Measurements from ENCODE around the gene DYSF. TPM values are rescaled to one million over a fixed set of nuclear protein-coding genes. Genes with fewer than 3 reads are reported as not detected.

Gene DYSF
- total RNA-seq, 1 donor from 2014 or later, result 72.0 TPM

DNA sequence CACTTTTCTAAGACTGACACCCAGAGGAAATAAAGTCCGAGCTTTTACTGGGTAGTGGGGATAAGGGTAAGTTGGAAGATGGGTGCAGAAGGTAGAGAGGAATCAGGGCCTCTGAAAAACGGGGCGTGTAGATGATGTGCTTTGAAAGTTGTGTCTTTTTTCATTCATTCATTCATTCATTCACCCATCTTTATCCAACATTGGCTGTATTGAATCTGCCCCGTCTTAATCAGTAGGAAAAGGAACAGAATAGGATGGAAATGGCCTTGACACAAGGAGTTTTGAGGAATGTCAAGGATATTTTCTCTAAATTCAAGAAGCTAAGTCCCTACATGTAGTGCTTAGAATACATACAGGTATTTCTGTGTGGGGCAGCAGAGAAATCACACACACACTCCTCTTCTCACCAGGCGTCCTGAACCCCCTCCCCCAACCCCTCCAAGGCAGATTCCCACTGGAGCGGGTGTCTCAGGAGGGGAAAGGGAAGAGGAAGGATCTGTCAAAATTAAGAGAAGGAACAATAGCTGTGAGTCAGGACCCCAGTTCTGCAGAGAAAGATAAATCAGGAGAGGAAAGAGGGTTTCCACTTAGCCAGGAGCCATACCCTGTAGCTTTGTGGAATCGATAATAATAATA lies 13.9 kb downstream of the DYSF start:
- TF ChIP-seq, protein P1, sequence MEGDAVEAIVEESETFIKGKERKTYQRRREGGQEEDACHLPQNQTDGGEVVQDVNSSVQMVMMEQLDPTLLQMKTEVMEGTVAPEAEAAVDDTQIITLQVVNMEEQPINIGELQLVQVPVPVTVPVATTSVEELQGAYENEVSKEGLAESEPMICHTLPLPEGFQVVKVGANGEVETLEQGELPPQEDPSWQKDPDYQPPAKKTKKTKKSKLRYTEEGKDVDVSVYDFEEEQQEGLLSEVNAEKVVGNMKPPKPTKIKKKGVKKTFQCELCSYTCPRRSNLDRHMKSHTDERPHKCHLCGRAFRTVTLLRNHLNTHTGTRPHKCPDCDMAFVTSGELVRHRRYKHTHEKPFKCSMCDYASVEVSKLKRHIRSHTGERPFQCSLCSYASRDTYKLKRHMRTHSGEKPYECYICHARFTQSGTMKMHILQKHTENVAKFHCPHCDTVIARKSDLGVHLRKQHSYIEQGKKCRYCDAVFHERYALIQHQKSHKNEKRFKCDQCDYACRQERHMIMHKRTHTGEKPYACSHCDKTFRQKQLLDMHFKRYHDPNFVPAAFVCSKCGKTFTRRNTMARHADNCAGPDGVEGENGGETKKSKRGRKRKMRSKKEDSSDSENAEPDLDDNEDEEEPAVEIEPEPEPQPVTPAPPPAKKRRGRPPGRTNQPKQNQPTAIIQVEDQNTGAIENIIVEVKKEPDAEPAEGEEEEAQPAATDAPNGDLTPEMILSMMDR (IDR thresholded peaks at IDR 0.05), result no peak
- Mint-ChIP-seq H3K9me3 (ENCODE audit: unreplicated experiment) (no peaks in the 10 kb centered on the region), H3K27me3 (ENCODE audit: unreplicated experiment) (no peaks in the 10 kb centered on the region), H3K4me3 (ENCODE audit: unreplicated experiment) (no peak overlapping the region), H3K27ac (ENCODE audit: unreplicated experiment) (peak overlapping the region; percentile 81), H3K36me3 (ENCODE audit: unreplicated experiment) (no peaks in the 10 kb centered on the region), H3K4me1 (ENCODE audit: unreplicated experiment) (peaks cover 53% of the 10 kb centered on the region)
- no peak for DNase-seq (ENCODE audit: extremely low spot score, unreplicated experiment)

DNA sequence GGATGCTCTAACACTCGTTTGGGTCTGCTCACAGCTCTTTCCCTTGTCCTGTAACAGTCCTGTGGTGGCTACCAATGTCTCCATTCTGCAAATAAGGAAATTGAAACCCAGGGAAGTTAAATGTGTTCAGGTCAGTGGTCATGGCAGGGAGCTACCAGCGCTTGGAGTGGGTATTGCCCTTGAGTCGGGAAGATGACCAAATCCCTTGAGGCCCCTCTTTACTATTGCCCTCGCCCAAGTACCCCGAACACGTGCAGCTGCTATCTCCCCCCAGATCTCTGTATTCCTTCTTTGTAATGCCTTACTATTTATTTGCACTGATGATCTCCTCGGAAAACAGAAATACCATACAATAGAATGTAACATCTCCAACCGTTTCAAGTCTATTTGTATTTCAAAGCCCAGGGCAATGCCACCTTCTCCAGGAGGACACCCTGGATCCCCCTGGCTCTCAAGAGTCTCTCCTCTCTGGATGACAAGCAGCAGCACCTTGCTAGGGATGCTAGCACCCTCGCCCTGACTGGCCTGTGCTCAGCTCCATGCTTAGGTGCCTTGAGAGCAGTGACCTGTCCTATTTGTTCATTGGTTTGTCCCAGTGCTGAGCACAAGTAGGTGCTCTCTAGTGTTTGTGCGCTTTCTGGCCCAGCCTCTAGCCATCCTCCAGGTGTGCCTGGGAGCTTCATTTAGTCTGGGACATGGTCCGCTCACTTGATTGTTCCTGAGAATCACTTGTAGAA lies 15.1 kb downstream of the DYSF start:
- TF ChIP-seq, protein P1 (IDR thresholded peaks at IDR 0.05), result no peak
- H3K27ac Mint-ChIP-seq (ENCODE audit: unreplicated experiment), result no peak overlapping the region
- H3K9me3 Mint-ChIP-seq (ENCODE audit: unreplicated experiment), result no peaks in the 10 kb centered on the region
- H3K4me1 Mint-ChIP-seq (ENCODE audit: unreplicated experiment), result peaks cover 61% of the 10 kb centered on the region
- peaks cover 3% of the 10 kb centered on the region for H3K36me3 Mint-ChIP-seq (ENCODE audit: unreplicated experiment)
- no peak for DNase-seq (ENCODE audit: extremely low spot score, unreplicated experiment)
- no peaks in the 10 kb centered on the region for H3K27me3 Mint-ChIP-seq (ENCODE audit: unreplicated experiment)
- no peak overlapping the region for H3K4me3 Mint-ChIP-seq (ENCODE audit: unreplicated experiment)

DNA sequence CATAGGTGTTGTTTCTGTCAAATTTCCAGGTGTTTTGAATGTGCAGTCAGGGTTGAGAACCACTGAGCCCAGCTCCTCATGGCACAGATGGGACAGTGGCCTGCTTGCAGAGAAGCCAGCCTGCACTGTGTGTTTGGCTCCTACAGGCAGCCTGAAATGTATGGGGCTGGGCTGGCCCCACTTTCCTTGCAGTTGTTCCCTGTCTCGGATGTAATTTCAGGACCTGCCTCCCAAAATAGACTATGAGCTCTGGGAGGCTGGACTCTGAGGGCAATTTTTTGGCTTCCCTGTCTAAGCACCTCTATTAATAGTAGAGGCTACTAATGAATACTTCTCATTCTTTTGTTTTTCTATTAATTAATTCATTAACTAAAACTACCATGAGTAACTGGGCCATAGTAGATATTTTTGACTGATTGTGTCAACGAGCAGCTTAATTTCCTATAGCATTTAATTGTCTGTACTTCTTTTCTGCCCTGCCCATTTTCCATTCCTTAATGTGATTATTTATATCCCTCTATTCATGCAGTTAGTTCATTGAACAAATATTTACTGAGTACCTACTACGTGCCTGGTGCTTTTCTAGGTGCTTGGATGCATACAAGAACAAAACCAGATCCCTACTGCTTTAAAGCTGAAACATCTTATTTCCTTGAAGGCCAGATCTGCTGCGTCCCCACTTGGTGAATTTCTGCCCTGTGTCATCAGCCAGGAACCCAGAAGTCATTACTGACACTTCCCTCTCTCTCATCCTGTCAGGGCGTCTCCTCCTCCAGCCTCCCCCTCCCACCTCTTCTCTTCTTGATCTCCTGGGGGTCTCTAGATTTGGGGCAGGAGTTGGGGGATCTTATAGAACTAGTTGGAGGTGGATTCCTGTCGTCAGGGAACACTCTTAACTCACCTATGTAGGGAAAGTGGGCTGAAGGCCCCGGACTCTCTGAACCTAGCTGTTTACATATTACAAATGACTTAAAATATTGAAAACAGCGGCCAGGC lies 16.3 kb downstream of the DYSF start:
- H3K4me3 Mint-ChIP-seq (ENCODE audit: unreplicated experiment), result no peak overlapping the region
- peaks cover 66% of the 10 kb centered on the region for H3K4me1 Mint-ChIP-seq (ENCODE audit: unreplicated experiment)
- TF ChIP-seq, protein P1 (IDR thresholded peaks at IDR 0.05), result no peak
- DNase-seq (ENCODE audit: extremely low spot score, unreplicated experiment), result no peak
- peaks cover 5% of the 10 kb centered on the region for H3K36me3 Mint-ChIP-seq (ENCODE audit: unreplicated experiment)
- peak overlapping the region; percentile 82 for H3K27ac Mint-ChIP-seq (ENCODE audit: unreplicated experiment)
- no peaks in the 10 kb centered on the region for H3K9me3 Mint-ChIP-seq (ENCODE audit: unreplicated experiment)
- H3K27me3 Mint-ChIP-seq (ENCODE audit: unreplicated experiment), result no peaks in the 10 kb centered on the region

DNA sequence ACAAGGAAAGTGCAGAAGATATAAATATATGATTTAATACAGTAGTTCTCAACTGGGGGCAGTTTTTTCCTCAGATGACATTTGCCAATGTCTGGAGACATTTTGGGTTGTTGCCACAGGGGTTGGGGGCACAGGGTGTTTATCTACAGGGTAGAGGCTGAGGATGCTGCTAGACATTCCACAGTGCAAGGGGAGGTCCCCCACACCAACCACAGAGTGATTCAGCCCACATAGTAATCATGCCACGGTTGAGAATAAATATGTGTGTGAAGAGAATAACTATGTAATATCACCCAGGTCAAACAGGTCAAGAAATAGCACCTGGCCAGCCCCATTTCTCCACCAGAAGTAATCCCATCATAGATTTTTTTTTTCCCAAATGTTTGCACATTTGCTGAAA lies 17.9 kb downstream of the DYSF start:
- H3K4me3 Mint-ChIP-seq (ENCODE audit: unreplicated experiment), result no peak overlapping the region
- H3K36me3 Mint-ChIP-seq (ENCODE audit: unreplicated experiment), result peaks cover 7% of the 10 kb centered on the region
- H3K27ac Mint-ChIP-seq (ENCODE audit: unreplicated experiment), result peak overlapping the region; percentile 66
- peaks cover 70% of the 10 kb centered on the region for H3K4me1 Mint-ChIP-seq (ENCODE audit: unreplicated experiment)
- TF ChIP-seq, protein P1 (IDR thresholded peaks at IDR 0.05), result no peak
- H3K27me3 Mint-ChIP-seq (ENCODE audit: unreplicated experiment), result no peaks in the 10 kb centered on the region
- no peaks in the 10 kb centered on the region for H3K9me3 Mint-ChIP-seq (ENCODE audit: unreplicated experiment)
- DNase-seq (ENCODE audit: extremely low spot score, unreplicated experiment), result no peak

All from osteocyte (in vitro differentiated cells).